ENCODE measurements around the gene TINAG. TPM values are rescaled to one million over a fixed set of nuclear protein-coding genes. Genes with fewer than 3 reads are reported as not detected.

The TINAG gene
- total RNA-seq, 1 experiment from 2014 or later = not detected

Other genes starting within 250 kb of the TINAG start
- gene MLIP, start 197.0 kb upstream of the TINAG start, total RNA-seq (2021; ENCODE audit: unreplicated experiment) = 0.59 TPM

Data from HCT116 (cell line).